HG03039 (cell line): Measurements from ENCODE around the gene SND1.

ENCODE experiments used
- ATAC-seq: cut with Tn5 transposase; IDR thresholded peaks from one replicate; pipeline ENCODE4 v1.9.1; 2021; ENCODE audit warnings: mild to moderate bottlenecking, moderate library complexity; ENCODE audit not compliant: unreplicated experiment

Gene SND1

DNA sequence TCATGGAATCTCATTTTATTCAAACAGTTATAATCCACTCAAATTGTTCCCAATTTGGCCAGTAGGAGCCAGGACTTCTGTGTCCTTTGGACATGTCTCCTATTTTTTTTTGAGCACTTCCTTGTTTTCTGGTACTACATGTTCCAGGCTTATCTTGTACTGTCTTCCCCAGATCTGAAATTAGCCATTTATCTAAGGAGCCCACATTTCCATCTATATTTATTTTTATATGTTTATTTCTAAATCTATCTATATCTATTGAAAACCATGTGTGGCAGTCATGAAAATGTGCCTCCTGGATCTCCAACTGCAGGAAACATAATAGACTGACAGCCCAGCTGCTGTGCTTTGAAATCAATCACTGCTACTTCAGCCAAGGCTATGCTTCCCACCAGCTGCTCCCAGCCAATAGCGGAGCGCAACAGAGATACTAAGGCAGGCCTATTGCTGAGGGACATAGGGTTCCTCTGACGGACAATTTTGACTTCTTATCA lies 232.1 kb downstream of the SND1 start:
- ATAC-seq = no peak

- ATAC-seq = no peak
Observed at GRCh38 chr7:127885222-127885772, 233.3 kb downstream of the SND1 start.

DNA sequence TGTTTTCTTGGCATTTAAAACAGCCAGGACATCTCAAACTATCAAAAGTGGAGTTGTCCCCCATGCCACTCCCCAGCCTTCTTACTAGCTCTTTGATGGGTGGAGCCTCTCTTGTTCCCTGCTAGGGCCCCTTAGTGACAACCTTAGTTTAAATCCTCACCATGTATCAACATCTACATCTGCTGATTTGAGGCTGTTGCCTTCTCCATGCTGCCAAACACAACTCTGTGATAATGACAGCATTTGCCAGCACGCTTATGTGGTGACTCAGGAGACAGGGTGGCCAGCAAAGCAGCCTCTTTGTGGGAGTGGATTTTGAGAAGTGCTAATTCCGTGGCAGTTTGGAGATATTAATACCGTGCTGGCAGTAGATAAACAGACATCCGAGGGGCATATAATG lies 233.8 kb downstream of the SND1 start:
- ATAC-seq = no peak

DNA sequence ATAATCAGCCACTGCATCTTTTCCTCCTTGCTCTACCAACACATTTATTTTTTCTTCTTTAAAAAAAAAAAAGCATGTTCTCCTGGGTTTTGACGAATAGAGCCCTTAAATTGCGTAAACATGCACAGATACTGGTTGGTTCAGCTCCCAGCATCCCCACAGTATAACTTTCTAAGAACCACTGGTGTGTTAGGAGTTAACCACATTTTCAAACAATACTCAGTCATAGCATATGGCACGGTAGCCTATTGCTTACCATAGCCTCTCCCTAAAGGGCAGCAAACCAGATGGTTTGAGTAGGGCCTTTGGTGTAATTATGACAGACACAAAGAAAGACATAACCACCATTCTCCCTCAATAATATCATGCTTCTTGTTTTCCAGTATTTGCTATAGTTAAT lies 234.3 kb downstream of the SND1 start:
- ATAC-seq = no peak

GRCh38 chr7:127887096-127887495 lies 235.1 kb downstream of the SND1 start:
- no peak for ATAC-seq

DNA sequence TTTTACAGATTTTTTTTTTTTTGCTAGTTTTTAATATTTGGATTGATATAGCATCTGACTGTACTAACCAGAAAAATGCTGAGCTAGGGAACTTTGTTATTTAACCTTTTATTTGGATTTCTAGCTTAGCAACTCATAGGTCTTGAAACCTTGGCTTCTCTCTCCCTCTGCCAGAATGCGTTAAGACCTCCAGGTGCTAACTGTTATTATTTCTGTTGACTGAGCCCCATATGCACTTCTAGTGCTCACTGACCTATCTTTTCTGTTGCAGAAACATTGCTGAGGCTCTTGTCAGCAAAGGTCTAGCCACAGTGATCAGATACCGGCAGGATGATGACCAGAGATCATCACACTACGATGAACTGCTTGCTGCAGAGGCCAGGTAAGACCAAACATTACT lies 235.6 kb downstream of the SND1 start:
- no peak for ATAC-seq

DNA sequence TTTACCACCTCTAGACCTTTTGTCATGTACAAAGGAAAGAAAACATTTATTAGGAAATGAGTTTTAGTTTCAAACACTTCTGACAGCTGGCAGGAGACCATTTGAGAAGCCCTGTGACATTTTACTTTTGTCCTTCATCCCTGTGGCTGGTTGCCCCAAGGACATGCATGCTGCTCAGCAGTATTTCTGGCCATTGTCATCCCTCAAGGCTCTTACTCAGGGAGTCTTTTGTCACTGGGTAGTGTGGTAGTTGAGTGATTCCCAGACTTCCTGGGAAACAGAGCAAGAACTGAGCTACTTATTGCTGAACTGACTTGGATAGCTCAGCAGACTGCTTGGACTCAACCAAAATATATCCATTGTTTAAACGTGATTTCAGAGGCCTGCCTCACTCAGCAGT lies 236.4 kb downstream of the SND1 start:
- ATAC-seq = no peak

DNA sequence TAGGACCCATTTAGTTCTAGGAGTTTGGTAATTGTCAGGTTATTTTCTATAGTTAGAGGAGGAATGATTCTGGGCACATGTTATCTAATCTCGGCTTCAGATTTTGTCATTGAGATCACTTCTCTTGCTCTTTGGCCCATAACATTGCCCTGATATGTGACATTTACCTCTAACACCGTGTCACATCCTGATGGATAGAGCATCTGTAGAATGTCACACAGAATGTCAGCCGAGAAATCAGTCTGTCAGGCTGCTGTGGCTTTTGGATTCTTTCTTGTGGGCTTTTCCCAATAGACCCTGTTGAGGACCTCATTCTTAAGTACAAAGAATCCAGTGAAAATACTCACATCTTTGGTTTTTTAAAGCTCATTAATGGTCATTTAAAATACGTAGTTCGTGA lies 236.8 kb downstream of the SND1 start:
- no peak for ATAC-seq

GRCh38 chr7:127889677-127890076 lies 237.7 kb downstream of the SND1 start:
- ATAC-seq = no peak

GRCh38 chr7:127890726-127891125 lies 238.7 kb downstream of the SND1 start:
- no peak for ATAC-seq

- no peak for ATAC-seq
Observed at GRCh38 chr7:127891144-127891543, 239.2 kb downstream of the SND1 start.

DNA sequence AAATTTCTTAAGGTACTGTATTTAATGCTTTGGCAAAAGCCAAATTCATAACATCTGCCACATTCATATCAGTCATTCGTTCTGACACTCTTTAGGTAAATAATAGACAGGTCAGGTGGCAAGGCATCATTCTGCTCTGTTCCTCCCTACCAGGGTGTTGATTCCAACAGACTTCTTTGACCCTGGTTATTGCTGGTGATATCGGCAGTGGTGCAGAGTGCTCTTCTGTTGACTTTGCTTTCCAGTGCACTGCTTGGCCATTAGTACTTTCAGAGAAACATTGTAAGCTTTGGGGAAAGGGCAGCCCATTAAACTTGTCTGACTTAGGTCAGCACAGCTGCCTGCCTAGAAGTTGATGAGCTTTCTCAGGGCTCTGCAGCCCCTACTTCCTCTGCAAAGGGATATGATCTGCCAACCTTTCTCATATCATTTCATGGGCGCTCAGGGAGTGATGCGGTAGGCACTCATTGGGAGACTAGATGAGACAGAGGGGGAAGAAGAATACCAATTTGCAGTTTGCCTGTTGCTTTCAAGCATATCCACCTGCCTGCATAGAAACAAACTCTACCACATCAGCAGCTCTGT lies 240.0 kb downstream of the SND1 start:
- no peak for ATAC-seq

GRCh38 chr7:127892488-127893314 lies 240.7 kb downstream of the SND1 start:
- no peak for ATAC-seq

DNA sequence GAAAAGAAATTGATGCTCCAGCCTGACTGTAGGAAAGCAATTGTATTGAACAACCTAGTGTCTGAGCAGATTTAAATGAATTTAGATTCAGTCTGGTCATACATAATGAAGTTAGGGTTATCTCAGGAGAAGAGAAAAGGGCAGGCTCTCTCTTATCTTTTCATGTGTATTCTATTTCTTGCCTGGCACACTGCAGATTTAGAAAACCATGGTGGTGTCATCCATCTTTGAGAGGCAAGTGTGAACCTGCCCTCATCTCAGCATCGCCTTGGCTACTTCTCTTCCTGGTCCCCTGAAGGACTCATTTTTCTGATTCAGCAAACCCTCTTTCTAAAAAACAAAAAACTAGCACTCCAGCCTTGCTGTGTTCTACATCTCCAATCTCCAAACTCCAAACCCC lies 241.6 kb downstream of the SND1 start:
- ATAC-seq = no peak

DNA sequence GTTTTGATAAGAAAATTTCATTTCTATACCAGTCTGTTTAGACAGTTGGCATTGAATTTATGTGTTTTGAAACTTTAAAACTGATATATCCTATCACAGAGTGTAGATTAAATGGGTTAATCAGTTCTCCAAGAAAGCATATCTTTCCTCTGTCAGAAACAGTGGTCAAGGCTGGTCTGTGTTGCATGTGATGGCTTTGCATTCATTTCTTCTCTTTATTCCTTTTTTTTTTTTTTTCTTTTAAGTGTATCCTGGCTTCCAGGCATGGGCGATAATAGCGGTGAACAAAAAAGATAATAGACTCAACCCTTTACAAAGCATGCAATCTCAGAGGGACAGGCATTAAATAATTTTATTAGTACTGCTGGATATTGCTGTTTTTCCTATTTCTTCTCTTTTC lies 242.6 kb downstream of the SND1 start:
- no peak for ATAC-seq

DNA sequence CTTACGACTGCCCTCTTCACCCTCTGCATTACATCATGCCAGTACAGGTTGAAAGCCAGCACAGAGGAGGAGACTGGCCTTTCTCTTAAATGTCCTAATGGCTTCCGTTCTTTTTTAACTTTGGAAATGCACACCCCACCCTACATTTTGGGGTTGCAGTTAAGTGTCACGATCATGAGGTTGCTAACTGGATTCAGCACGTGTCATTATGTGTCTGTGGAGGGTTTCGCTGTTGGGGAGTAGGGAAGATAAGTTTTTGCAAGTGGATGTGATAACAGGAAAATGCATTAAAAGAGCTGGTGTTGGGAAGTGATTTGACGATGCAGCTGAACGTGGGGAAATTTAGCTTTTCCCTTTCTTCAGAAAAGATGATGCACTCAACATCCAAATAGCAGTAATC lies 243.4 kb downstream of the SND1 start:
- no peak for ATAC-seq

GRCh38 chr7:127895814-127896280 lies 243.9 kb downstream of the SND1 start:
- ATAC-seq = no peak

- ATAC-seq = no peak
Observed at GRCh38 chr7:127896659-127897058, 244.7 kb downstream of the SND1 start.

DNA sequence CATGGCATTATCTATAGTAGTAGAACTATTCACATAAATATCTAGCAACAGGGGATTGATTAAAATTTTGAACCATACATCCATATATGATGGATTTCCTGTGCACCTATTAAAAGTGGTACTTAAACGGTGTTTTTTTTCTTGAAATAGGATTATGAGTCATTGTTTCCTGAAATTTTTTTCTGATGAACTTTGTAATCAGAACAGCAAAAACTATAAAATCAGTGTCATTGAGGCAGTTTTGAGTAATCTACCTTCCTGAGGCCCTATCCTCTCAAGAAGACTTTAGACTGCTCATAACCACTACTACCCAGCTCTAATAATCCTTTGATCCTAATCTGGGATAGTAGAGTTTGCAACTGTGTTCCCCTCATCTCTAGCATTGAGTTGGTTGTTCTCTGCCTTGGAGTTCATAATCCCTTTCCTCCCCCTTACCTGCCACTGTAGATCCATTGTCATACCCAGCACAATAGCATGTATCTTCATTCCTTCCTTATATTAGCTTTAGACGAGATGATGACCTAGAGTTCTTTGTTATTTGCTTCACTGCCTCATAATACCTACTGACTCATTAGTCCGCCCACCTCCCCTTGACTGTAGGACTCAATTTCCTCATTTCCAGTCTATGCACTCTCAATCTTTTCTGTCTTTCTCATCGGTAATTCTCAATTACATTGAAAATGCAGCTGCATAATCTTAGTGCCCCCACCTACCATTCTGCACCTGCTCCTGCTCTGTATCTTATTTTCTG lies 245.9 kb downstream of the SND1 start:
- ATAC-seq = no peak

GRCh38 chr7:127899411-127899810 lies 247.4 kb downstream of the SND1 start:
- no peak for ATAC-seq

- no peak for ATAC-seq
Observed at GRCh38 chr7:127900141-127900540, 248.1 kb downstream of the SND1 start.
